HUES48 (cell line): ENCODE data around the gene BAHCC1.

Source experiments
- H3K27ac ChIP-seq: one replicate; pipeline ENCODE4 v1.7.0; 2013; ENCODE audit warnings: low read depth, low read length, inconsistent platforms
- H3K27me3 ChIP-seq: 2 replicates; pipeline ENCODE4 v1.6.1; 2013; ENCODE audit warnings: mild to moderate bottlenecking, low read length; ENCODE audit not compliant: control insufficient read depth, insufficient read depth
- H3K36me3 ChIP-seq: 2 replicates; pipeline ENCODE4 v1.6.1; 2013; ENCODE audit warnings: low read length; ENCODE audit not compliant: control insufficient read depth, insufficient read depth
- H3K4me1 ChIP-seq: 2 replicates; pipeline ENCODE4 v1.6.1; 2013; ENCODE audit warnings: mild to moderate bottlenecking, low read length; ENCODE audit not compliant: control insufficient read depth, insufficient read depth
- H3K4me3 ChIP-seq: 2 replicates; pipeline ENCODE4 v1.5.1; 2013; ENCODE audit warnings: mild to moderate bottlenecking, low read depth, low read length
- H3K9ac ChIP-seq: 2 replicates; pipeline ENCODE4 v1.6.1; 2013; ENCODE audit warnings: mild to moderate bottlenecking, low read depth, low read length, moderate library complexity
- H3K9me3 ChIP-seq: 2 replicates; pipeline ENCODE4 v1.6.1; 2013; ENCODE audit warnings: low read length; ENCODE audit not compliant: control insufficient read depth, insufficient read depth

BAHCC1 gene

GRCh38 chr17:81368161-81369022 is 26.9 kb upstream of the BAHCC1 start:
- no peaks in the 10 kb centered on the region for H3K36me3 ChIP-seq
- H3K9me3 ChIP-seq: no peaks in the 10 kb centered on the region
- H3K4me1 ChIP-seq: peaks cover 9% of the 10 kb centered on the region
- peaks cover 16% of the 10 kb centered on the region; the same call in 1 of the 2 replicates for H3K27me3 ChIP-seq
- no peak overlapping the region for H3K27ac ChIP-seq
- no peak overlapping the region for H3K9ac ChIP-seq
- no peak overlapping the region for H3K4me3 ChIP-seq

GRCh38 chr17:81370294-81370693 is 25.0 kb upstream of the BAHCC1 start:
- H3K4me1 ChIP-seq: peaks cover 4% of the 10 kb centered on the region
- H3K4me3 ChIP-seq: no peak overlapping the region
- no peaks in the 10 kb centered on the region for H3K9me3 ChIP-seq
- no peak overlapping the region for H3K9ac ChIP-seq
- no peaks in the 10 kb centered on the region for H3K36me3 ChIP-seq
- no peak overlapping the region for H3K27ac ChIP-seq
- H3K27me3 ChIP-seq: peaks cover 7% of the 10 kb centered on the region; the same call in 1 of the 2 replicates

GRCh38 chr17:81371910-81372760 is 23.1 kb upstream of the BAHCC1 start:
- H3K9ac ChIP-seq: no peak overlapping the region

GRCh38 chr17:81373536-81374160 is 21.6 kb upstream of the BAHCC1 start:
- Histone ChIP-seq H3K9ac (no peak overlapping the region), H3K27ac (no peak overlapping the region), H3K4me3 (no peak overlapping the region), H3K4me1 (no peaks in the 10 kb centered on the region), H3K27me3 (no peaks in the 10 kb centered on the region), H3K36me3 (no peaks in the 10 kb centered on the region), H3K9me3 (no peaks in the 10 kb centered on the region)

More at GRCh38 chr17:81371910-81372760, 23.1 kb upstream of the BAHCC1 start:
- H3K27ac ChIP-seq: no peak overlapping the region
- no peak overlapping the region for H3K4me3 ChIP-seq
- H3K36me3 ChIP-seq: no peaks in the 10 kb centered on the region
- no peaks in the 10 kb centered on the region for H3K27me3 ChIP-seq
- no peaks in the 10 kb centered on the region for H3K4me1 ChIP-seq
- no peaks in the 10 kb centered on the region for H3K9me3 ChIP-seq

- H3K36me3 ChIP-seq: no peaks in the 10 kb centered on the region
- no peak overlapping the region for H3K9ac ChIP-seq
- no peak overlapping the region for H3K4me3 ChIP-seq
- no peaks in the 10 kb centered on the region for H3K27me3 ChIP-seq
- no peak overlapping the region for H3K27ac ChIP-seq
- no peaks in the 10 kb centered on the region for H3K4me1 ChIP-seq
- H3K9me3 ChIP-seq: no peaks in the 10 kb centered on the region
Observed at GRCh38 chr17:81374890-81375289, 20.4 kb upstream of the BAHCC1 start.

GRCh38 chr17:81376946-81377714 is 18.1 kb upstream of the BAHCC1 start:
- Histone ChIP-seq H3K9me3 (no peaks in the 10 kb centered on the region), H3K36me3 (no peaks in the 10 kb centered on the region), H3K27ac (no peak overlapping the region), H3K9ac (no peak overlapping the region), H3K27me3 (no peaks in the 10 kb centered on the region), H3K4me3 (no peak overlapping the region), H3K4me1 (no peaks in the 10 kb centered on the region)

- Histone ChIP-seq H3K9ac (no peak overlapping the region), H3K36me3 (no peaks in the 10 kb centered on the region), H3K4me1 (no peaks in the 10 kb centered on the region), H3K27me3 (peaks cover 6% of the 10 kb centered on the region), H3K27ac (no peak overlapping the region), H3K4me3 (no peak overlapping the region), H3K9me3 (no peaks in the 10 kb centered on the region)
Observed at GRCh38 chr17:81378941-81379511, 16.2 kb upstream of the BAHCC1 start.

GRCh38 chr17:81379523-81379942 is 15.7 kb upstream of the BAHCC1 start:
- Histone ChIP-seq H3K36me3 (no peaks in the 10 kb centered on the region), H3K9me3 (no peaks in the 10 kb centered on the region), H3K27ac (no peak overlapping the region), H3K4me1 (no peaks in the 10 kb centered on the region), H3K27me3 (peaks cover 8% of the 10 kb centered on the region), H3K4me3 (no peak overlapping the region), H3K9ac (no peak overlapping the region)

- Histone ChIP-seq H3K27me3 (peaks cover 14% of the 10 kb centered on the region), H3K4me1 (no peaks in the 10 kb centered on the region), H3K36me3 (no peaks in the 10 kb centered on the region)
Observed at GRCh38 chr17:81380131-81380530, 15.1 kb upstream of the BAHCC1 start.

More at GRCh38 chr17:81380131-81380530, 15.1 kb upstream of the BAHCC1 start:
- H3K9me3 ChIP-seq: no peaks in the 10 kb centered on the region
- H3K9ac ChIP-seq: no peak overlapping the region
- no peak overlapping the region for H3K4me3 ChIP-seq
- H3K27ac ChIP-seq: no peak overlapping the region
